Neural progenitor cell (in vitro differentiated cells): ENCODE measurements around the gene COL19A1.

Source experiments
- EZH2phosphoT487 ChIP-seq: fragments of 200-600 bp; sonication (generic); IDR thresholded peaks from 2 replicates; pipeline ENCODE4 v1.6.1; 2017; ENCODE audit warnings: antibody characterized with exemption
- TF ChIP-seq, protein P1 (sequence below): fragments of 200-600 bp; sonication (generic); IDR thresholded peaks from 2 replicates; pipeline ENCODE4 v1.5.1; 2017; ENCODE audit warnings: antibody characterized with exemption, mild to moderate bottlenecking

DNA sequence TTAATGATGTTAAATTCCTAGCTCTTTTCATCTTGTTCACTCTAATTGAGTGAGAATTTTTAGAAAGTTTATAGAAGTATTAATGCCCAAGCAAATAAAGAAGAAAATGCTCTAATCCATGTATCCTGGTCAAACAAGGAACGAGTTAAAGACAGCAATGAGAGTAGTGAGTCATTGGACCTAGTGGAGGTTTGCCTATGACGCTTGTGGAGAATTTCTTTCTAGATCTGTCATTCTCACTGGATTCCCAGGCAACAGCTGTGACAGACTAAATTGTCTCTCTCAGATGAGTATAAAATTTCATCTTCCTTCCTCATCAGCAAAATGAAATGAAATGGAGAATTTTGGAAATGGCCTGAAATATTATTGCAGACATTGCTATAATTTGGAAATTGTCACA lies 127.9 kb downstream of the COL19A1 start:
- no peak for TF ChIP-seq EZH2phosphoT487
- TF ChIP-seq, protein P1, sequence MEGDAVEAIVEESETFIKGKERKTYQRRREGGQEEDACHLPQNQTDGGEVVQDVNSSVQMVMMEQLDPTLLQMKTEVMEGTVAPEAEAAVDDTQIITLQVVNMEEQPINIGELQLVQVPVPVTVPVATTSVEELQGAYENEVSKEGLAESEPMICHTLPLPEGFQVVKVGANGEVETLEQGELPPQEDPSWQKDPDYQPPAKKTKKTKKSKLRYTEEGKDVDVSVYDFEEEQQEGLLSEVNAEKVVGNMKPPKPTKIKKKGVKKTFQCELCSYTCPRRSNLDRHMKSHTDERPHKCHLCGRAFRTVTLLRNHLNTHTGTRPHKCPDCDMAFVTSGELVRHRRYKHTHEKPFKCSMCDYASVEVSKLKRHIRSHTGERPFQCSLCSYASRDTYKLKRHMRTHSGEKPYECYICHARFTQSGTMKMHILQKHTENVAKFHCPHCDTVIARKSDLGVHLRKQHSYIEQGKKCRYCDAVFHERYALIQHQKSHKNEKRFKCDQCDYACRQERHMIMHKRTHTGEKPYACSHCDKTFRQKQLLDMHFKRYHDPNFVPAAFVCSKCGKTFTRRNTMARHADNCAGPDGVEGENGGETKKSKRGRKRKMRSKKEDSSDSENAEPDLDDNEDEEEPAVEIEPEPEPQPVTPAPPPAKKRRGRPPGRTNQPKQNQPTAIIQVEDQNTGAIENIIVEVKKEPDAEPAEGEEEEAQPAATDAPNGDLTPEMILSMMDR = no peak
